PC-9 (cell line): ENCODE results near the gene BET1.

ENCODE experiments used
- CTCF ChIP-seq: fragments of 200-600 bp; sonication (generic); conservative IDR thresholded peaks from 2 replicates; pipeline ENCODE4 v1.6.1; 2017; ENCODE audit warnings: mixed run types, antibody characterized with exemption, mild to moderate bottlenecking, moderate library complexity
- EZH2 ChIP-seq: fragments of 200-600 bp; sonication (generic); IDR thresholded peaks from 2 replicates; pipeline ENCODE4 v1.8.0; 2017; ENCODE audit warnings: antibody characterized with exemption, low read depth

- no peak for TF ChIP-seq EZH2
- no peak for TF ChIP-seq CTCF
Measured at GRCh38 chr7:94011714-94012353, 7.7 kb upstream of the BET1 start.
